GM23248 (cell line): ENCODE data around the gene SYP.

Experiments used
- EZH2 ChIP-seq: fragments of 200-600 bp; sonication (generic); IDR thresholded peaks from 2 replicates; pipeline ENCODE4 v1.6.1; 2018; ENCODE audit warnings: antibody characterized with exemption, mild to moderate bottlenecking; ENCODE audit not compliant: insufficient read depth, poor library complexity, severe bottlenecking
- EZH2phosphoT487 ChIP-seq: fragments of 200-600 bp; sonication (generic); IDR thresholded peaks from 2 replicates; pipeline ENCODE4 v1.6.1; 2018; ENCODE audit warnings: antibody characterized with exemption, moderate library complexity, mild to moderate bottlenecking, low read depth; ENCODE audit not compliant: insufficient read depth

DNA sequence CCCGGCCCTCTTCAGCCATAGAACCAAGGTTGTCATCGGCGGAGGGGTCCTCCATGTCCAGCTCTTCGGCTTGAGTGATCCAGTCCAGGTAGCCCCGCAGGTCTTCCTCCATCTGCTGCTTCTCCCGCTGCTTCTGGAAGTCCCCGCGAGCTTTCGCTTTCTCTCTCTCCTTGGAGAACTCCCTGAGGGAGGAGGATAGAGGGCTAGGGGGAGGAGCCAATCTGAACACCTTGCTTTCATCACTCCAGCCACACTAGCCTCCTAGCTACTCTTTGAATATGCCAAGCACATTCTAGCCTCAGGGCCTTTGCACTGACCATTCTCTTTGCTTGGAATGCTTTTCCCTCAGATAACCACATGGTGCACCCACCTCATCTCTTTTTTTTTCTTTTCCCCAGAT, 27.0 kb upstream of the SYP start:
- TF ChIP-seq EZH2 (no peak), EZH2phosphoT487 (no peak)
